HUES48 (cell line): ENCODE data around the gene ZBTB9.

Experiments
- H3K27ac ChIP-seq: one replicate; pipeline ENCODE4 v1.7.0; 2013; ENCODE audit warnings: low read depth, low read length, inconsistent platforms
- H3K27me3 ChIP-seq: 2 replicates; pipeline ENCODE4 v1.6.1; 2013; ENCODE audit warnings: mild to moderate bottlenecking, low read length; ENCODE audit not compliant: control insufficient read depth, insufficient read depth
- H3K36me3 ChIP-seq: 2 replicates; pipeline ENCODE4 v1.6.1; 2013; ENCODE audit warnings: low read length; ENCODE audit not compliant: control insufficient read depth, insufficient read depth
- H3K4me1 ChIP-seq: 2 replicates; pipeline ENCODE4 v1.6.1; 2013; ENCODE audit warnings: mild to moderate bottlenecking, low read length; ENCODE audit not compliant: control insufficient read depth, insufficient read depth
- H3K4me3 ChIP-seq: 2 replicates; pipeline ENCODE4 v1.5.1; 2013; ENCODE audit warnings: mild to moderate bottlenecking, low read depth, low read length
- H3K9ac ChIP-seq: 2 replicates; pipeline ENCODE4 v1.6.1; 2013; ENCODE audit warnings: mild to moderate bottlenecking, low read depth, low read length, moderate library complexity
- H3K9me3 ChIP-seq: 2 replicates; pipeline ENCODE4 v1.6.1; 2013; ENCODE audit warnings: low read length; ENCODE audit not compliant: control insufficient read depth, insufficient read depth

ZBTB9 gene

GRCh38 chr6:33505548-33506370 is 51.4 kb downstream of the ZBTB9 start:
- H3K4me1 ChIP-seq, result no peaks in the 10 kb centered on the region; the same call in 1 of the 2 replicates
- no peak overlapping the region for H3K4me3 ChIP-seq
- H3K36me3 ChIP-seq, result no peaks in the 10 kb centered on the region
- H3K27me3 ChIP-seq, result no peaks in the 10 kb centered on the region
- peaks cover 12% of the 10 kb centered on the region for H3K9me3 ChIP-seq
- H3K9ac ChIP-seq, result no peak overlapping the region
- no peak overlapping the region for H3K27ac ChIP-seq
